COLO829 (cell line): ENCODE measurements around the gene JAKMIP1.
"Not testable (repeated sequence)": the region's sequence is repeated elsewhere in the genome, so short reads cannot be mapped to it uniquely, and the experiment has no call there.

Experiments used
- DNase-seq: peaks from one replicate; pipeline ENCODE4 v3.0.0; 2012; ENCODE audit warnings: low spot score

The JAKMIP1 gene

GRCh38 chr4:6229095-6229494 lies 28.7 kb upstream of the JAKMIP1 start:
- DNase-seq, result no peak

- no peak for DNase-seq
Measured at GRCh38 chr4:6228158-6229067, 28.1 kb upstream of the JAKMIP1 start.

GRCh38 chr4:6227412-6228157 lies 27.2 kb upstream of the JAKMIP1 start:
- DNase-seq, result no peak

GRCh38 chr4:6226506-6226905 lies 26.2 kb upstream of the JAKMIP1 start:
- DNase-seq, result no peak

- DNase-seq, result peak; percentile 4
Measured at GRCh38 chr4:6225469-6225868, 25.1 kb upstream of the JAKMIP1 start.

GRCh38 chr4:6224735-6225134 lies 24.4 kb upstream of the JAKMIP1 start:
- no peak for DNase-seq

GRCh38 chr4:6222761-6223292 lies 22.5 kb upstream of the JAKMIP1 start:
- DNase-seq, result no peak

GRCh38 chr4:6221851-6222760 lies 21.8 kb upstream of the JAKMIP1 start:
- no peak for DNase-seq

- DNase-seq, result no peak
Measured at GRCh38 chr4:6221301-6221850, 21.0 kb upstream of the JAKMIP1 start.

GRCh38 chr4:6217716-6218381 lies 17.5 kb upstream of the JAKMIP1 start:
- no peak for DNase-seq

GRCh38 chr4:6216588-6216987 lies 16.2 kb upstream of the JAKMIP1 start:
- no peak for DNase-seq

- no peak for DNase-seq
Measured at GRCh38 chr4:6209921-6210320, 9.6 kb upstream of the JAKMIP1 start.

- DNase-seq, result not testable (repeated sequence)
Measured at GRCh38 chr4:6209291-6209690, 8.9 kb upstream of the JAKMIP1 start.

- no peak for DNase-seq
Measured at GRCh38 chr4:6208416-6208815, 8.1 kb upstream of the JAKMIP1 start.

- DNase-seq, result no peak
Measured at GRCh38 chr4:6207602-6208001, 7.3 kb upstream of the JAKMIP1 start.

- no peak for DNase-seq
Measured at GRCh38 chr4:6206771-6207290, 6.5 kb upstream of the JAKMIP1 start.

GRCh38 chr4:6205973-6206372 lies 5.6 kb upstream of the JAKMIP1 start:
- no peak for DNase-seq

GRCh38 chr4:6205567-6205931 lies 5.2 kb upstream of the JAKMIP1 start:
- no peak for DNase-seq

- DNase-seq, result no peak
Measured at GRCh38 chr4:6204871-6205566, 4.7 kb upstream of the JAKMIP1 start.

GRCh38 chr4:6204098-6204497 lies 3.7 kb upstream of the JAKMIP1 start:
- no peak for DNase-seq
